A549 (cell line): ENCODE measurements around the gene ODF4. TPM values are rescaled to one million over a fixed set of nuclear protein-coding genes. Genes with fewer than 3 reads are reported as not detected.

Source experiments
- ATAC-seq, 2 experiments: fragments of 200-7000 bp in 1 of 2; fragments of >200 bp in 1 of 2; cut with Nextera tagmentation in 1 of 2; cut with Tn5 transposase in 1 of 2; 3 replicates each; pipeline versions ENCODE4 v1.8.0 to v1.9.1; 2018 to 2020; ENCODE audit warnings: mild to moderate bottlenecking in 1 of 2, moderate library complexity in 1 of 2
- CTCF ChIA-PET: fragments of 300-600 bp; sonication (Branson Sonifier 250); formaldehyde crosslinking; extraction: SDS; loops from one replicate; lab custom pipeline; 2021; ENCODE audit warnings: antibody characterized with exemption, inconsistent platforms; lab: Yijun Ruan, JAX
- POLR2A ChIA-PET: fragments of 350-600 bp; formaldehyde crosslinking; extraction: SDS; loops from one replicate; lab custom pipeline; 2021; ENCODE audit warnings: antibody characterized with exemption, inconsistent platforms; lab: Yijun Ruan, JAX
- DNase-seq, 2 experiments: peaks; one replicate each; pipeline versions ENCODE4 v3.0.0 to v3.0.0-alpha.2; 2011 to 2016; ENCODE audit warnings: low read depth in 1 of 2, low spot score in 1 of 2
- FAIRE-seq: peaks from 2 replicates; lab custom pipeline; 2011; peaks lifted over from hg19 to GRCh38; lab: Jason Lieb, UNC
- H3K27ac ChIP-seq, 2 experiments: fragments of >200 bp; sonication (Bioruptor Twin); formaldehyde crosslinking; 3 replicates each; pipeline ENCODE4 v1.5.1; 2016 to 2017
- H3K4me1 ChIP-seq: fragments of >200 bp; sonication (Bioruptor Twin); formaldehyde crosslinking; 3 replicates; pipeline ENCODE4 v1.6.1; 2016
- H3K4me2 ChIP-seq: fragments of >200 bp; sonication (Bioruptor Twin); formaldehyde crosslinking; 3 replicates; pipeline ENCODE4 v1.6.1; 2016
- H3K4me3 ChIP-seq: fragments of >200 bp; sonication (Bioruptor Twin); formaldehyde crosslinking; 3 replicates; pipeline ENCODE4 v1.5.1; 2016
- H3K9me3 ChIP-seq: fragments of >200 bp; sonication (Bioruptor Twin); formaldehyde crosslinking; 3 replicates; pipeline ENCODE4 v1.6.1; 2016
- CBX8 ChIP-seq: fragments of 200-600 bp; sonication (generic); IDR thresholded peaks from 2 replicates; pipeline ENCODE4 v1.6.1; 2016
- FOSB ChIP-seq: fragments of 250-450 bp; sonication (Bioruptor Pico); IDR thresholded peaks from 2 replicates; pipeline ENCODE4 v1.5.0; 2020; ENCODE audit warnings: mild to moderate bottlenecking, moderate library complexity
- FOSL2 ChIP-seq, 2 experiments: fragments of 450-650 bp in 1 of 2; fragments of >200 bp in 1 of 2; sonication (Bioruptor Twin) in 1 of 2; formaldehyde crosslinking; IDR thresholded peaks; 2 replicates each; pipeline versions ENCODE4 v1.5.0 to v1.6.1; 2016 to 2020; ENCODE audit warnings: mild to moderate bottlenecking in 1 of 2, moderate library complexity in 1 of 2
- GATA3 ChIP-seq: IDR thresholded peaks from 2 replicates; pipeline ENCODE4 v1.6.1; 2012; ENCODE audit warnings: borderline replicate concordance
- HDAC2 ChIP-seq: fragments of 200-600 bp; sonication (generic); IDR thresholded peaks from 2 replicates; pipeline ENCODE4 v1.6.1; 2016
- HEYL ChIP-seq: fragments of 250-450 bp; sonication (Bioruptor Pico); IDR thresholded peaks from 2 replicates; pipeline ENCODE4 v1.8.0; 2021; ENCODE audit warnings: mild to moderate bottlenecking, moderate library complexity
- HOXA7 ChIP-seq: fragments of 250-450 bp; sonication (Bioruptor Pico); IDR thresholded peaks from 2 replicates; pipeline ENCODE4 v1.5.0; 2020; ENCODE audit warnings: mild to moderate bottlenecking, moderate library complexity
- KDM5A ChIP-seq: fragments of 200-600 bp; sonication (generic); IDR thresholded peaks from 2 replicates; pipeline ENCODE4 v1.6.1; 2016; ENCODE audit warnings: antibody characterized with exemption, mild to moderate bottlenecking
- POLR2A ChIP-seq: IDR thresholded peaks from 2 replicates; pipeline ENCODE4 v1.6.1; 2012; ENCODE audit warnings: mild to moderate bottlenecking, low read length
- POLR2AphosphoS2 ChIP-seq: conservative IDR thresholded peaks from 2 replicates; pipeline ENCODE4 v1.6.1; 2012; ENCODE audit warnings: low read length, improper control_type of control experiment, inconsistent platforms
- RAD21 ChIP-seq, 2 experiments: fragments of >200 bp in 1 of 2; sonication (Bioruptor Twin) in 1 of 2; formaldehyde crosslinking in 1 of 2; IDR thresholded peaks in 1 of 2; conservative IDR thresholded peaks in 1 of 2; 2 replicates in 1 of 2; 3 replicates in 1 of 2; pipeline ENCODE4 v1.6.1; 2012 to 2018; ENCODE audit warnings: inconsistent platforms in 1 of 2
- RCOR1 ChIP-seq: fragments of 150-350 bp; IDR thresholded peaks from 2 replicates; pipeline ENCODE4 v1.6.1; 2014; ENCODE audit warnings: antibody characterized with exemption, low read length, low read depth
- RFX5 ChIP-seq: fragments of 450-650 bp; IDR thresholded peaks from 2 replicates; pipeline ENCODE4 v1.7.1; 2014; ENCODE audit warnings: antibody characterized with exemption, mild to moderate bottlenecking, moderate library complexity
- ZNF302 ChIP-seq: fragments of 250-450 bp; sonication (Bioruptor Pico); IDR thresholded peaks from 2 replicates; pipeline ENCODE4 v1.9.0; 2021; ENCODE audit warnings: inconsistent platforms, mild to moderate bottlenecking, moderate library complexity
- WGBS: methylation state at CpG from one replicate; pipeline ENCODE4 v1.1.6; 2017; ENCODE audit errors: missing lambda C conversion rate; 5-methylcytosine and 5-hydroxymethylcytosine counted together
- polyA plus RNA-seq, 4 experiments: library from polyadenylated mRNA; depleted of rRNA in 3 of 4; stranded (reverse); fragments of >200 nt; fragmentation: RNase III in 1 of 4; extraction: RNeasy Plus Mini Kit Qiagen cat#74134 plus additional on column Dnase treatment in 1 of 4; gene quantifications; 2 replicates in 3 of 4; 3 replicates in 1 of 4; pipeline ENCODE4 v1.2.3, GENCODE V29; 2011 to 2017
- TF ChIP-seq, protein P1 (sequence below): fragments of >200 bp; sonication (Bioruptor Twin); formaldehyde crosslinking; IDR thresholded peaks from 3 replicates; pipeline ENCODE4 v1.5.1; 2016
- TF ChIP-seq, protein P2 (sequence below): fragments of >200 bp; sonication (Bioruptor Twin); formaldehyde crosslinking; IDR thresholded peaks from 3 replicates; pipeline ENCODE4 v1.6.1; 2016
- TF ChIP-seq, protein P3 (sequence below): IDR thresholded peaks from 2 replicates; pipeline ENCODE4 v1.6.1; 2012
- TF ChIP-seq, protein P4 (sequence below): fragments of 250-450 bp; sonication (Bioruptor Pico); IDR thresholded peaks from 2 replicates; pipeline ENCODE4 v1.5.0; 2020; ENCODE audit warnings: low read depth, mild to moderate bottlenecking, moderate library complexity

The ODF4 gene
- polyA plus RNA-seq, 2 of the 4 experiments (the other 2 are of a cell fraction): not detected

DNA sequence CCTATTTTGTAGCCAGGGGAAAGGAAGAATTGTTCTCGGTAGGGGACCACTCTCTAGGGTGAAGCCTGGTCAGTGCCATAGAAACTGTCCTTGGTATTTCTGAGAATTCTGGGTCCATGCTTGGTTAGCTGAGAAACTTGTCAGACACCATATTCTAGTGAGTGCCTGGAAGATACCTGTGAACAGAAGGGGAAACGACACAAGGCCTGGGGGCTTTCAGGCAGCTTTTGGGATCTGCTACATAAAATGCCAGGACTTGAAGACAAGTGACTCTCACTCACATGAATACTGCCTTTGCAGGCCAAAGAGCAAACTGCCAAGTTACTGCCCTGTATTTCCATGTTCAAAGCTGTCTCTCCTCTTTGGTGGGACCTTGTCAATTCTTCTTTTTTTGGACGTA lies 18.3 kb downstream of the ODF4 start:
- FAIRE-seq: no peak
- no peak overlapping the region for H3K27ac ChIP-seq
- 90% methylated on average over 3 of the region's 3 CpGs for WGBS
- no peak overlapping the region for H3K4me3 ChIP-seq
- TF ChIP-seq POLR2A (no peak), POLR2AphosphoS2 (no peak), RFX5 (no peak), FOSB (CRISPR knock-in tag) (no peak), RAD21 (conservative IDR thresholded peaks at IDR 0.05 in 1 of 2, IDR thresholded peaks at IDR 0.05 in 1 of 2) (no peak), RCOR1 (no peak), HEYL (CRISPR knock-in tag) (no peak), HDAC2 (no peak), ZNF302 (no peak)
- TF ChIP-seq, protein P1, sequence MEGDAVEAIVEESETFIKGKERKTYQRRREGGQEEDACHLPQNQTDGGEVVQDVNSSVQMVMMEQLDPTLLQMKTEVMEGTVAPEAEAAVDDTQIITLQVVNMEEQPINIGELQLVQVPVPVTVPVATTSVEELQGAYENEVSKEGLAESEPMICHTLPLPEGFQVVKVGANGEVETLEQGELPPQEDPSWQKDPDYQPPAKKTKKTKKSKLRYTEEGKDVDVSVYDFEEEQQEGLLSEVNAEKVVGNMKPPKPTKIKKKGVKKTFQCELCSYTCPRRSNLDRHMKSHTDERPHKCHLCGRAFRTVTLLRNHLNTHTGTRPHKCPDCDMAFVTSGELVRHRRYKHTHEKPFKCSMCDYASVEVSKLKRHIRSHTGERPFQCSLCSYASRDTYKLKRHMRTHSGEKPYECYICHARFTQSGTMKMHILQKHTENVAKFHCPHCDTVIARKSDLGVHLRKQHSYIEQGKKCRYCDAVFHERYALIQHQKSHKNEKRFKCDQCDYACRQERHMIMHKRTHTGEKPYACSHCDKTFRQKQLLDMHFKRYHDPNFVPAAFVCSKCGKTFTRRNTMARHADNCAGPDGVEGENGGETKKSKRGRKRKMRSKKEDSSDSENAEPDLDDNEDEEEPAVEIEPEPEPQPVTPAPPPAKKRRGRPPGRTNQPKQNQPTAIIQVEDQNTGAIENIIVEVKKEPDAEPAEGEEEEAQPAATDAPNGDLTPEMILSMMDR: no peak
- TF ChIP-seq, protein P2, sequence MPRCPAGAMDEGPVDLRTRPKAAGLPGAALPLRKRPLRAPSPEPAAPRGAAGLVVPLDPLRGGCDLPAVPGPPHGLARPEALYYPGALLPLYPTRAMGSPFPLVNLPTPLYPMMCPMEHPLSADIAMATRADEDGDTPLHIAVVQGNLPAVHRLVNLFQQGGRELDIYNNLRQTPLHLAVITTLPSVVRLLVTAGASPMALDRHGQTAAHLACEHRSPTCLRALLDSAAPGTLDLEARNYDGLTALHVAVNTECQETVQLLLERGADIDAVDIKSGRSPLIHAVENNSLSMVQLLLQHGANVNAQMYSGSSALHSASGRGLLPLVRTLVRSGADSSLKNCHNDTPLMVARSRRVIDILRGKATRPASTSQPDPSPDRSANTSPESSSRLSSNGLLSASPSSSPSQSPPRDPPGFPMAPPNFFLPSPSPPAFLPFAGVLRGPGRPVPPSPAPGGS: no peak
- TF ChIP-seq, all 56 proteins: peak for 0
- ChIA-PET POLR2A (no interaction called here), CTCF (interaction anchor here (0.5 to 2.6 kb wide), 4 partner anchors 12 to 26 kb away, joined by 3 to 7 read pairs (median 4); no protein-coding TSS in a partner anchor)
- Histone ChIP-seq H3K4me2 (no peak overlapping the region), H3K9me3 (no peaks in the 10 kb centered on the region), H3K4me1 (peaks cover 9% of the 10 kb centered on the region)
- DNase-seq (no peak), ATAC-seq (no peak)

DNA sequence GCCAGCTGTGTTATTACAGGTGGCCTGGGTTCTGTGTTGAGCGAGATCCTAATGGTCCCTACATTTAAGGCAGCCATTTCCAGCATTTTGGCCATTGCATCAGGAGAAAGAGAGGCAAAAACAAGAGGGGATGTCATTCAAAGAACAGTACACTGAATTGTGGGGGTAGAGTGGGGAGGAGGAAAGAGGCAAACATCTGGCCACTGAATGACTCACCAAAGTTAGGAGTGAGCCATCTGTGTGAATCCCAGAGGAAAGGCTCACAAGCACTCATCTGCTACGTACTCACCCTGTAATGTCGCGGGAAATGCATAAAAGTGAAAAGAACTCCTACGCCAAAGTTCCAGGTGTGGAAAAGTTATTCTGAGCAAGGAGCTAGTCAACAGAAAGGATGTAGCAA lies 20.1 kb downstream of the ODF4 start:
- WGBS: 90% methylated on average over 5 of the region's 5 CpGs
- ChIA-PET POLR2A (no interaction called here), CTCF (interaction anchor here (0.7 to 1.5 kb wide), 5 partner anchors 17 to 104 kb away, joined by 3 to 7 read pairs (median 3); partner anchors contain the start of genes KRABD2 and ODF4)
- no peak overlapping the region for H3K27ac ChIP-seq
- ATAC-seq (peak in 1 of 2 experiments; percentile 48; a peak in 2 of 6 replicates), FAIRE-seq (peak; percentile 65), DNase-seq (no peak)
- TF ChIP-seq, protein P3, sequence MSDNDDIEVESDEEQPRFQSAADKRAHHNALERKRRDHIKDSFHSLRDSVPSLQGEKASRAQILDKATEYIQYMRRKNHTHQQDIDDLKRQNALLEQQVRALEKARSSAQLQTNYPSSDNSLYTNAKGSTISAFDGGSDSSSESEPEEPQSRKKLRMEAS: no peak
- TF ChIP-seq FOSL2 (IDR thresholded peaks at IDR 0.05) (no peak), FOSL2 (CRISPR knock-in tag; IDR thresholded peaks at IDR 0.05) (peak; percentile 24; the same call in 1 of the 2 replicates), HOXA7 (CRISPR knock-in tag) (no peak)
- no peak overlapping the region for H3K4me2 ChIP-seq
- peaks cover 9% of the 10 kb centered on the region for H3K4me1 ChIP-seq
- no peaks in the 10 kb centered on the region for H3K9me3 ChIP-seq
- H3K4me3 ChIP-seq: no peak overlapping the region

DNA sequence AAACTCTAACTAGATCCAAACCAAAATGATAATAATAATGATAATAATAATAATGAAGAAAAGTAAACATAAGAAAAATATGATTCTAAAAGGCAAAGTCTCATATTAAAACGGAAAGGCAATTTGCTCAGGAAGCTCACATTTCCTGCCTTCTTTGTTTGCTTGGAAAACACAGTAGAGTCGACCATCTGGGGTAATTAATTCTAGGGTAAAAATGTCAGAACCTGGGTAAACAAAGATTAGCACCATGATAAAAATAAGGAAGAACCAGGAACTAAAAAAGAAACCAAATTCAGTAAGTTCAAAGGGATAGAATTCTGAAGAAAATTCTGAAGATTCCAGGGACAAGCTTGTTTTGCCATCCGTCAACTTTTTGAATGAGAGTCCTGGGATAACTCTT lies 20.6 kb downstream of the ODF4 start:
- no peak for TF ChIP-seq CBX8
- no peak for TF ChIP-seq GATA3
- TF ChIP-seq KDM5A: no peak
- TF ChIP-seq, protein P4, sequence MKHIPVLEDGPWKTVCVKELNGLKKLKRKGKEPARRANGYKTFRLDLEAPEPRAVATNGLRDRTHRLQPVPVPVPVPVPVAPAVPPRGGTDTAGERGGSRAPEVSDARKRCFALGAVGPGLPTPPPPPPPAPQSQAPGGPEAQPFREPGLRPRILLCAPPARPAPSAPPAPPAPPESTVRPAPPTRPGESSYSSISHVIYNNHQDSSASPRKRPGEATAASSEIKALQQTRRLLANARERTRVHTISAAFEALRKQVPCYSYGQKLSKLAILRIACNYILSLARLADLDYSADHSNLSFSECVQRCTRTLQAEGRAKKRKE (CRISPR knock-in tag): no peak
- Histone ChIP-seq H3K9me3 (no peaks in the 10 kb centered on the region), H3K4me2 (no peak overlapping the region), H3K4me1 (peaks cover 9% of the 10 kb centered on the region), H3K4me3 (no peak overlapping the region), H3K27ac (no peak overlapping the region)
- ChIA-PET CTCF (interaction anchor here (0.9 to 1.5 kb wide), 5 partner anchors 17 to 300 kb away, joined by 3 to 5 read pairs (median 3); partner anchors contain the start of gene KRABD2), POLR2A (interaction anchor here (1.3 to 1.7 kb wide), 2 partner anchors 17 to 23 kb away, joined by 3 read pairs; no protein-coding TSS in a partner anchor)
- ATAC-seq: no peak
- WGBS: 38% methylated on average over 3 of the region's 3 CpGs
- FAIRE-seq: no peak
- DNase-seq: no peak
